AML-193 (cell line): ENCODE results near the gene SYTL1.

ENCODE experiments used
- DNase-seq, 2 experiments: peaks; one replicate each; lab custom pipeline; 2025; lab: John Stamatoyannopoulos, UW

Gene SYTL1

GRCh38 chr1:27321813-27322568 lies 19.8 kb upstream of the SYTL1 start, which contains the start of gene TMEM222:
Gene TMEM222, plus strand, starts transcription at chr1:27322163. Its CDS starts 35 bp downstream, at chr1:27322198.
- peak; percentile 92 to 94 for DNase-seq

GRCh38 chr1:27322569-27323240 lies 19.1 kb upstream of the SYTL1 start:
- no peak for DNase-seq

- DNase-seq: no peak
Observed at GRCh38 chr1:27325286-27325685, 16.5 kb upstream of the SYTL1 start.

- no peak for DNase-seq
Observed at GRCh38 chr1:27327964-27328363, 13.9 kb upstream of the SYTL1 start.

GRCh38 chr1:27330786-27331185 lies 11.0 kb upstream of the SYTL1 start:
- no peak for DNase-seq

- DNase-seq: no peak
Observed at GRCh38 chr1:27331426-27331825, 10.4 kb upstream of the SYTL1 start.

- DNase-seq: no peak
Observed at GRCh38 chr1:27331922-27332321, 9.9 kb upstream of the SYTL1 start.

GRCh38 chr1:27332536-27333281 lies 9.1 kb upstream of the SYTL1 start:
- peak; percentile 17 to 21 for DNase-seq

- DNase-seq: no peak
Observed at GRCh38 chr1:27333717-27334279, 8.0 kb upstream of the SYTL1 start.

- DNase-seq: no peak
Observed at GRCh38 chr1:27335506-27336422, 6.1 kb upstream of the SYTL1 start.

- no peak for DNase-seq
Observed at GRCh38 chr1:27336756-27337155, 5.1 kb upstream of the SYTL1 start.

- no peak for DNase-seq
Observed at GRCh38 chr1:27338751-27339150, 3.1 kb upstream of the SYTL1 start.

GRCh38 chr1:27339213-27339612 lies 2.6 kb upstream of the SYTL1 start:
- DNase-seq: no peak

GRCh38 chr1:27342391-27342777 lies 562 bp downstream of the SYTL1 start:
- no peak for DNase-seq

GRCh38 chr1:27342778-27343638 lies 1.2 kb downstream of the SYTL1 start:
- peak; percentile 82 to 84 for DNase-seq

GRCh38 chr1:27343639-27344025 lies 1.8 kb downstream of the SYTL1 start:
- DNase-seq: no peak

- DNase-seq: no peak
Observed at GRCh38 chr1:27345272-27345671, 3.5 kb downstream of the SYTL1 start.

GRCh38 chr1:27346357-27346756 lies 4.5 kb downstream of the SYTL1 start:
- no peak for DNase-seq

- no peak for DNase-seq
Observed at GRCh38 chr1:27346991-27347624, 5.3 kb downstream of the SYTL1 start.
